Mucosa of rectum (tissue), 2 donors: Measurements from ENCODE around the gene A1BG.
"Not testable (repeated sequence)": the region's sequence is repeated elsewhere in the genome, so short reads cannot be mapped to it uniquely, and the experiment has no call there.

Source experiments
- H3K27ac ChIP-seq, 2 donors: one replicate each; pipeline ENCODE4 v1.7.0; 2013; ENCODE audit warnings: inconsistent platforms in 2 of 2, low read depth in 2 of 2, low read length in 2 of 2
- H3K27me3 ChIP-seq, 2 donors: one replicate each; pipeline ENCODE4 v1.7.0; 2013; ENCODE audit warnings: low read length in 2 of 2; ENCODE audit not compliant: control insufficient read depth in 2 of 2, insufficient read depth in 2 of 2
- H3K36me3 ChIP-seq, 2 donors: one replicate each; pipeline ENCODE4 v1.7.0; 2013; ENCODE audit warnings: low read length in 2 of 2; ENCODE audit not compliant: control insufficient read depth in 2 of 2, insufficient read depth in 2 of 2
- H3K4me1 ChIP-seq, 2 donors: one replicate each; pipeline ENCODE4 v1.7.0; 2013; ENCODE audit warnings: low read length in 2 of 2, mild to moderate bottlenecking in 1 of 2; ENCODE audit not compliant: control insufficient read depth in 2 of 2, insufficient read depth in 2 of 2
- H3K4me3 ChIP-seq, 2 donors: one replicate each; pipeline ENCODE4 v1.7.0; 2013; ENCODE audit warnings: low read length in 2 of 2
- H3K9ac ChIP-seq, 2 donors: one replicate each; pipeline ENCODE4 v1.7.0; 2013; ENCODE audit warnings: low read length in 2 of 2, low read depth in 1 of 2, mild to moderate bottlenecking in 1 of 2
- H3K9me3 ChIP-seq, 2 donors: one replicate each; pipeline ENCODE4 v1.7.0; 2013; ENCODE audit warnings: low read length in 2 of 2; ENCODE audit not compliant: control insufficient read depth in 2 of 2
- donor health status: healthy.
- donor health status: Normal muscosa, but diverticular disease.

Gene A1BG

DNA sequence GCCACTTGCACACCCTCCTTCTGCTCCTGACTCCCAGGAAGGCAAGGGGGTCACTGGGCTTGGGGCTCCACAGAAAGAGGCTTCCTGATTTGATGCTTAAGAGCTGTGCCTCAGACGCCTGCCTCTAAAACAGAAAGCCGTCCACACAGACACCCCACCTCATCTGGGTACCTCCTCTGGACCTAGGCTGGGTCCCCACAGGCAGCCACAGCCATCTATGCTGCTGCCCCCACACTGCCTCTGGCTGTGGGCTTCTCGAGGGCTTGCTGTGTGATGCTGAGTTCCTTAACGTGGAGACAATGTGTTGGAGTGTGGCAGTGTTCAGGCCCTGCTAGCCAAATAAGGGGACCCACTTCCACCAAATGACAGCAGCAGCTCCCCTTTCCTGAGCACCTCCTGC lies 35.0 kb downstream of the A1BG start:
- Histone ChIP-seq H3K27me3 (no peaks in the 10 kb centered on the region), H3K36me3 (peaks cover 18 to 32% of the 10 kb centered on the region in 2 donors), H3K4me1 (no peaks in the 10 kb centered on the region), H3K9ac (no peak overlapping the region), H3K27ac (no peak overlapping the region), H3K9me3 (no peaks in the 10 kb centered on the region), H3K4me3 (no peak overlapping the region)

DNA sequence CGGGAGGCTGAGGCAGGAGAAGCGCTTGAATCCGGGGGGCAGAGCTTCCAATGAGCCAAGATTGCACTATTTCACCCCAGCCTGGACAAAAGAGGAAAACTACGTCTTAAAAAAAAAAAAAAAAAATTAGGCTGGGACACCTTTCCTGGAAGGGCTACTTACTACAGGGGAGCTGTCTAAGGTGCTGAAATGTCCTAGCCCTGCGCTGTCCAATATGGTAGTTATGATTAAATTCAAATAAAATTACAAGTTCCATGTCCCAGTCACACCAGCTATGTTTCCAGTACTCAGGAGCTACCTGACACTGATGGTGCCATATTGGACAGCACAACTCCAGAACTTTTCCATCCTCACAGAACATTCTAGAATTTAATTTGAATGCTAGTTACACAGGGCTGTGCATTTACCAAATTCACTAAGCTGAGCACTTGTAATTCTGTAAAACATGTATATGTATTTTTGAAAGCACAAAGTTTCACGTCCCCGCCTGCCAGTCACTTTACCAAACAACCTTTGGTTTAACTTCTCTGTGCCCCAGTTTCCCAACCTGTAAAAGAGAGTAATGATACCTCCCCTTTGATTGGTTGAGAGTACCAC lies 35.7 kb downstream of the A1BG start:
- H3K4me3 ChIP-seq = no peak overlapping the region
- H3K27ac ChIP-seq = no peak overlapping the region
- no peak overlapping the region for H3K9ac ChIP-seq
- H3K36me3 ChIP-seq = peaks cover 25 to 33% of the 10 kb centered on the region in 2 donors
- no peaks in the 10 kb centered on the region for H3K9me3 ChIP-seq
- H3K27me3 ChIP-seq = no peaks in the 10 kb centered on the region
- no peaks in the 10 kb centered on the region for H3K4me1 ChIP-seq

DNA sequence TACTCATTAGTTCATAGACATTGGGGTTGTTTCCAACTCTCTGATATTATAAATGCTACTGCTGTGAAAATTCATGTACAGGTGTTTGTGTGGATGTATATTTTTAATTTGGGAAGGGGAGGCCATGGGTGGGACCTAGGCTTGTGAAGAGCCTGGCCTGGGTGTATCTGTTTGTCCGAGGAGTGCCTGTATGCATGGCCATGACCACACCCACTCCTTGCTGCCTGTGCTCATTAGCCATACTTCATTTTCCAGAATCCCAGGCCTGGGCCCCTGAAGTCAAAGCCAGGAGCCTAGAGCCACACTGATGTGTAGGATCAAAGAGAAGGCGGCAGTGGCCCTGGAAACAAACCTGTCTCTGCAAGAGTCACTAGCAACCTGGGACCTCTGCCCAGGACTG lies 37.7 kb downstream of the A1BG start:
- Histone ChIP-seq H3K4me3 (no peak overlapping the region), H3K9ac (no peak overlapping the region), H3K27me3 (no peaks in the 10 kb centered on the region), H3K9me3 (no peaks in the 10 kb centered on the region), H3K36me3 (peaks cover 33 to 44% of the 10 kb centered on the region in 2 donors), H3K4me1 (no peaks in the 10 kb centered on the region), H3K27ac (no peak overlapping the region)

GRCh38 chr19:58311345-58311865 lies 41.9 kb downstream of the A1BG start:
- Histone ChIP-seq H3K27me3 (no peaks in the 10 kb centered on the region), H3K4me1 (peaks cover under 1 to 7% of the 10 kb centered on the region in 2 donors), H3K36me3 (peaks cover 49 to 55% of the 10 kb centered on the region in 2 donors), H3K4me3 (no peak overlapping the region), H3K9me3 (no peaks in the 10 kb centered on the region), H3K27ac (no peak overlapping the region), H3K9ac (no peak overlapping the region)

DNA sequence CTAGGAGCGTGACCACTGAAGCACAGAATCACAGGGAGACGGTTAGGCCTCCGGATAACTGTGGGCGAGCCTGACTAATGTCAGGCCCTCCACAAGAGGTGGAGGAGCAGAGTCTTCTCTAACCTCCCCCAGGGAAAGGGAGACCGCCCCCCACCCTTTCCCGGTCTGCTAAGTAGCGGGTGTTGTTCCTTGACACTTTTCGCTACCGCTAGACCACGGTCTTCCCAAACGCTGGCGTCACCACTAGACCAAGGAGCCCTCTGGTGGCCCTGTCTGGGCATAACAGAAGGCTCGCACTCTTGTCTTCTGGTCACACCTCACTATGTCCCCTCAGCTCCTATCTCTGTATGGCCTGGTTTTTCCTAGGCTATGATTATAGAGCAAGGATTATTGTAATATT lies 42.6 kb downstream of the A1BG start:
- H3K27me3 ChIP-seq, H3K4me3 ChIP-seq, H3K9ac ChIP-seq, H3K9me3 ChIP-seq, H3K27ac ChIP-seq: not testable (repeated sequence)
- Histone ChIP-seq H3K4me1 (peaks cover 8 to 14% of the 10 kb centered on the region in 2 donors), H3K36me3 (peaks cover 49 to 50% of the 10 kb centered on the region in 2 donors)

DNA sequence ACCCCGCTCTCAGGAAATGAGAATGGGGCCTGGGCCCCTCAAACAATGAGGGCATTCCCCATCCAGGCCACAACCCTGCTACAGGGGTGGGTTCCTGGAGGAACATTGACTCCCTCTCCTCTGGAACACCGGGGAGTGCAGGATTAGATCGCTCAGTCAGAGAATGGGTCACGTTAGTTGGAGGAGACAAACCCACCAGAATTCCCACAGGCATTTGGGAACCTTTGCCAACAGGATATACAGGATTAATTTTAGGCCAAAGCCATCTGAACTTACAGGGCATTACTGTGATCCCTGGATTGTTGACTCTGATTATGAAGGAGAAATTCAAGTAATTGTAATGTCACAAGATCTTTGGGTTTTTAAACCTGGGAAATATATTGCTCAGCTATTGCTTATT lies 45.6 kb downstream of the A1BG start:
- no peaks in the 10 kb centered on the region for H3K27me3 ChIP-seq
- H3K4me1 ChIP-seq = peaks cover 9 to 15% of the 10 kb centered on the region in 2 donors
- H3K9ac ChIP-seq = no peak overlapping the region
- H3K27ac ChIP-seq = no peak overlapping the region
- H3K9me3 ChIP-seq = no peaks in the 10 kb centered on the region
- H3K36me3 ChIP-seq = peaks cover 26 to 32% of the 10 kb centered on the region in 2 donors
- H3K4me3 ChIP-seq = no peak overlapping the region

- Histone ChIP-seq H3K9me3 (no peaks in the 10 kb centered on the region), H3K27ac (peak overlapping the region in 1 of 2 donors; percentile 94), H3K4me1 (peaks cover 9 to 15% of the 10 kb centered on the region in 2 donors)
These were observed 47.4 kb downstream of the A1BG start for GRCh38 chr19:58305932-58306323.

DNA sequence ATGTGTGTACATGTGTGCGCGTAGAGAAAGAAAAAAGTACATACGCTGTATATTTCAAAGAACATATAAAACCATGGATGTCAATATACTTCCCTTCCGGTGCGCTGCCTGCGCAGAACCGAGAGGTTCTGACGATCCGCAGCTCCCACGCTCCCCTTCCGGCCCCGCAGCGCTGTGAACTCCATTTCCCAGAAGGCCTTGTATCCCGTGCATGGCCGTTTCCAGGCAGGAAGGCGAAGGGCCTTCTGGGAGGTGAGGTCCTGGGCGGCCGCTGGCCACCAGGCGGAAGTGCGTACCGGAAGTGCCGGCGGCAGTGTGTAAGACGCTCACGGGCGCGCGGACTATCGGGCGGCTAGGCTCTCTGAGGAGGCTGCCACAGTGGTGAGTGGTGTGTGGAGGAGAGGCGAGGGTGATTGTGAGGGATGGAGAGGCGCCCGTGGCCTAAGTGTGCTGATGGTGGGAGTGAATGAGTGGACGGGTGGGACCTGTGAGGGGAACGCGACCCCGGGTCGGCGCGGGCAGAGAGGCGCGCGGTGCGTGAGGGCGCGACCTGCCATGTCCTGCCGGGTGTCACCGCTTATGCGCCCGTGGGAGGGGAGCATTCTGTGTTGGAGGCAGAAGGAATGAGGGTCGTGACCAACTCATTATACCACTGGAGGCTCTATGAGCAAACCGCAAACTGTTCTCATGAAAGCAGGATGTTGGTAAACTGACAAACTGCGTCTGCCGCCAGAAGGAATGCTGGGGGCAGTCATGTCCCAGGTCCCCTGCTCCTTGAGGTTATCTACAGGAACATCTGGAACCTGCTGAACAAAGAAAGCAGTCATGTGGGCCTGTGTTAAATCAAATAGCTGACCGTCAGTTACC lies 48.0 kb downstream of the A1BG start, which contains the start of gene ERVK3-1:
ERVK3-1 (plus strand) TSS at position 313 of the 867 bp plus-strand sequence. CDS start 6,792 bp downstream, outside the sequence.
- peaks cover 23 to 27% of the 10 kb centered on the region in 2 donors for H3K36me3 ChIP-seq

More at GRCh38 chr19:58305932-58306323, 47.4 kb downstream of the A1BG start:
- peak overlapping the region; percentile 89 to 91 for H3K9ac ChIP-seq
- no peaks in the 10 kb centered on the region for H3K27me3 ChIP-seq
- H3K4me3 ChIP-seq = peak overlapping the region; percentile 88 to 93
- H3K36me3 ChIP-seq = peaks cover 17 to 22% of the 10 kb centered on the region in 2 donors

GRCh38 chr19:58304748-58305064 lies 48.6 kb downstream of the A1BG start:
- H3K36me3 ChIP-seq = peaks cover 23 to 27% of the 10 kb centered on the region in 2 donors
- H3K9me3 ChIP-seq = no peaks in the 10 kb centered on the region
- no peaks in the 10 kb centered on the region for H3K27me3 ChIP-seq
- peak overlapping the region; percentile 88 to 93 for H3K4me3 ChIP-seq
- H3K4me1 ChIP-seq = peaks cover 9 to 15% of the 10 kb centered on the region in 2 donors
- peak overlapping the region; percentile 78 to 94 for H3K27ac ChIP-seq
- H3K9ac ChIP-seq = peak overlapping the region; percentile 18 to 91

More for the DNA sequence above, 48.0 kb downstream of the A1BG start, which contains the start of gene ERVK3-1:
- Histone ChIP-seq H3K4me3 (peak within 1 kb of the TSS; percentile 88 to 93), H3K27ac (peak within 1 kb of the TSS; percentile 86 to 94), H3K9me3 (no peaks in the 10 kb centered on the region), H3K27me3 (no peaks in the 10 kb centered on the region), H3K9ac (peak within 1 kb of the TSS; percentile 89 to 91), H3K4me1 (peaks cover 9 to 15% of the 10 kb centered on the region in 2 donors)

GRCh38 chr19:58304255-58304654 lies 49.0 kb downstream of the A1BG start:
- Histone ChIP-seq H3K4me1 (peaks cover 9 to 15% of the 10 kb centered on the region in 2 donors), H3K4me3 (peak overlapping the region in 1 of 2 donors; percentile 93), H3K27me3 (no peaks in the 10 kb centered on the region), H3K9me3 (no peaks in the 10 kb centered on the region), H3K36me3 (peaks cover 23 to 27% of the 10 kb centered on the region in 2 donors), H3K9ac (no peak overlapping the region), H3K27ac (no peak overlapping the region)
